Parathyroid adenoma (tissue), 2 donors: ENCODE data around the gene ADGRF4.

Source experiments
- H2AFZ ChIP-seq: fragments of 300-600 bp; sonication (generic); one replicate; pipeline ENCODE4 v1.7.0; 2017; ENCODE audit warnings: antibody characterized with exemption, mild to moderate bottlenecking
- H3K27ac ChIP-seq: fragments of 300-600 bp; sonication (generic); one replicate; pipeline ENCODE4 v1.7.0; 2017
- H3K27me3 ChIP-seq: fragments of 300-600 bp; sonication (generic); one replicate; pipeline ENCODE4 v1.7.0; 2017; ENCODE audit warnings: low read length; ENCODE audit not compliant: control insufficient read depth, insufficient read depth
- H3K36me3 ChIP-seq: fragments of 300-600 bp; sonication (generic); one replicate; pipeline ENCODE4 v1.7.0; 2017; ENCODE audit warnings: low read length; ENCODE audit not compliant: control insufficient read depth, insufficient read depth
- H3K4me1 ChIP-seq: fragments of 300-600 bp; sonication (generic); one replicate; pipeline ENCODE4 v1.7.0; 2017; ENCODE audit warnings: control low read depth
- H3K4me2 ChIP-seq: fragments of 300-600 bp; sonication (generic); one replicate; pipeline ENCODE4 v1.7.0; 2017; ENCODE audit warnings: low read length
- H3K4me3 ChIP-seq: fragments of 300-600 bp; sonication (generic); one replicate; pipeline ENCODE4 v1.7.0; 2017; ENCODE audit warnings: low read depth, low read length
- H3K79me2 ChIP-seq: fragments of 300-600 bp; sonication (generic); one replicate; pipeline ENCODE4 v1.7.0; 2017; ENCODE audit warnings: control low read depth
- H3K9ac ChIP-seq: fragments of 300-600 bp; sonication (generic); one replicate; pipeline ENCODE4 v1.7.0; 2017; ENCODE audit warnings: mild to moderate bottlenecking
- H3K9me3 ChIP-seq: fragments of 300-600 bp; sonication (generic); one replicate; pipeline ENCODE4 v1.7.0; 2017; ENCODE audit warnings: low read length; ENCODE audit not compliant: control insufficient read depth
- CTCF ChIP-seq: fragments of 300-600 bp; sonication (generic); IDR thresholded peaks from one replicate; pipeline ENCODE4 v1.7.0; 2017; ENCODE audit warnings: antibody characterized with exemption, mild to moderate bottlenecking
- donor health status: primary hyperparathyroidism.

Gene ADGRF4

GRCh38 chr6:47674673-47675072 lies 23.7 kb upstream of the ADGRF4 start:
- H2AFZ ChIP-seq, result no peak overlapping the region
- no peaks in the 10 kb centered on the region for H3K4me1 ChIP-seq
- H3K36me3 ChIP-seq, result no peaks in the 10 kb centered on the region
- H3K9me3 ChIP-seq, result no peaks in the 10 kb centered on the region
- no peaks in the 10 kb centered on the region for H3K79me2 ChIP-seq
- H3K4me3 ChIP-seq, result no peak overlapping the region
- H3K4me2 ChIP-seq, result no peak overlapping the region
- H3K27me3 ChIP-seq, result no peaks in the 10 kb centered on the region
- H3K9ac ChIP-seq, result no peak overlapping the region
- TF ChIP-seq CTCF, result no peak
- H3K27ac ChIP-seq, result no peak overlapping the region

GRCh38 chr6:47677381-47678100 lies 20.8 kb upstream of the ADGRF4 start:
- no peaks in the 10 kb centered on the region for H3K9me3 ChIP-seq

GRCh38 chr6:47678739-47679138 lies 19.6 kb upstream of the ADGRF4 start:
- H3K27me3 ChIP-seq, result no peaks in the 10 kb centered on the region
- H3K9me3 ChIP-seq, result no peaks in the 10 kb centered on the region
- H3K9ac ChIP-seq, result no peak overlapping the region
- H3K4me3 ChIP-seq, result no peak overlapping the region
- no peaks in the 10 kb centered on the region for H3K79me2 ChIP-seq
- no peaks in the 10 kb centered on the region for H3K4me1 ChIP-seq
- no peak for TF ChIP-seq CTCF
- no peak overlapping the region for H2AFZ ChIP-seq
- H3K4me2 ChIP-seq, result no peak overlapping the region
- H3K27ac ChIP-seq, result no peak overlapping the region
- H3K36me3 ChIP-seq, result no peaks in the 10 kb centered on the region

More at GRCh38 chr6:47677381-47678100, 20.8 kb upstream of the ADGRF4 start:
- Histone ChIP-seq H3K27ac (no peak overlapping the region), H3K4me3 (no peak overlapping the region), H3K9ac (no peak overlapping the region), H3K79me2 (no peaks in the 10 kb centered on the region), H3K4me1 (no peaks in the 10 kb centered on the region), H3K4me2 (no peak overlapping the region), H3K27me3 (no peaks in the 10 kb centered on the region), H2AFZ (no peak overlapping the region), H3K36me3 (no peaks in the 10 kb centered on the region)
- TF ChIP-seq CTCF, result no peak

GRCh38 chr6:47679322-47679906 lies 19.0 kb upstream of the ADGRF4 start:
- Histone ChIP-seq H3K9ac (no peak overlapping the region), H3K4me3 (no peak overlapping the region), H3K4me2 (no peak overlapping the region), H3K27me3 (no peaks in the 10 kb centered on the region), H2AFZ (no peak overlapping the region), H3K79me2 (no peaks in the 10 kb centered on the region), H3K36me3 (no peaks in the 10 kb centered on the region), H3K4me1 (no peaks in the 10 kb centered on the region), H3K9me3 (no peaks in the 10 kb centered on the region), H3K27ac (no peak overlapping the region)
- TF ChIP-seq CTCF, result no peak

- no peaks in the 10 kb centered on the region for H3K4me1 ChIP-seq
- no peak overlapping the region for H3K4me2 ChIP-seq
- H3K4me3 ChIP-seq, result no peak overlapping the region
- no peaks in the 10 kb centered on the region for H3K36me3 ChIP-seq
- TF ChIP-seq CTCF, result no peak
- H2AFZ ChIP-seq, result no peak overlapping the region
- no peak overlapping the region for H3K27ac ChIP-seq
- H3K9ac ChIP-seq, result no peak overlapping the region
- H3K79me2 ChIP-seq, result no peaks in the 10 kb centered on the region
- no peaks in the 10 kb centered on the region for H3K9me3 ChIP-seq
- H3K27me3 ChIP-seq, result no peaks in the 10 kb centered on the region
Measured at GRCh38 chr6:47680051-47680450, 18.3 kb upstream of the ADGRF4 start.
